Kidney tubule cell (primary cell): Measurements from ENCODE around the gene COQ10B.
A peak's percentile ranks its signal among the peaks of the same experiment; 100 is the strongest.
"Not testable (repeated sequence)": the region's sequence is repeated elsewhere in the genome, so short reads cannot be mapped to it uniquely, and the experiment has no call there.

Experiments used
- DNase-seq: peaks from one replicate; pipeline ENCODE4 v3.0.0-alpha.2; 2018; ENCODE audit warnings: low spot score

COQ10B gene

DNA sequence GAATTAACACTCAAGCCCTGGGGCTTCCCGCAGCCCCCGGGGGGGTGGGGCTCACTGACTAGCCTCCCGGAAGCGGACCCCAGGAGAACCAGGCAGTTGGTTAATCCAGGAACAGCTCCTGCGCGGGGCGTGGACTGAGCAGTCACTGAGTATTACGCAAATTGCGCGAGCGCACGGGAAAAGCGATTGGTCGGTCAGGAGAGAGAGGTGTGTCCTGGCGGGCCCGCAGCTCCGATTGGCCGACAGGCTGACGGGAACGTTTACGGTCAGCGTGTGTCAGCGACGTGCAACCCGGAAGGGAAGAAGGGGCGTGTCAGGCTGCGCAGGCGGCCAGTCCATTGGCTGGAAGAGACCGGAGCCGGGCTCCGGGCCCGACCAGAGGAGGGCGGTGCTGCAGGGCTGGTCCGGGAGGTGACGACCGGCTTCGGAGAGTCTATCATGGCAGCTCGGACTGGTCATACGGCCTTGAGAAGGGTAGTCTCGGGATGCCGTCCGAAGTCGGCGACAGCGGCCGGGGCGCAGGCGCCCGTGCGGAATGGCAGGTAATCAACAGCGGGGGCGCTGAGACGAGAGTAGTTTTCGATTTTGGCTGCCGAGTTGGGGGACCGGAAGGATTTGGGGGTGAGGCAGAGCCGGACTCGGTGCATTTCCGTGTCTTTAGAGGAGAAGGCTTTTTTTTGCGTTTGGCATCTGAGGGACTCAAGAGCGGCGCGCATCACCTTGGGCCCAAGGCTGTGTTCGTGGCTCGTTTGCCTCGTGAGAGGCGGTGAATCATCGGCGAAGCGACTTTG, at the start of gene COQ10B:
TSS of gene COQ10B (plus strand) at position 430 of the 791 bp plus-strand sequence. CDS start at position 439, 9 bp downstream.
- peak; percentile 100 for DNase-seq

DNA sequence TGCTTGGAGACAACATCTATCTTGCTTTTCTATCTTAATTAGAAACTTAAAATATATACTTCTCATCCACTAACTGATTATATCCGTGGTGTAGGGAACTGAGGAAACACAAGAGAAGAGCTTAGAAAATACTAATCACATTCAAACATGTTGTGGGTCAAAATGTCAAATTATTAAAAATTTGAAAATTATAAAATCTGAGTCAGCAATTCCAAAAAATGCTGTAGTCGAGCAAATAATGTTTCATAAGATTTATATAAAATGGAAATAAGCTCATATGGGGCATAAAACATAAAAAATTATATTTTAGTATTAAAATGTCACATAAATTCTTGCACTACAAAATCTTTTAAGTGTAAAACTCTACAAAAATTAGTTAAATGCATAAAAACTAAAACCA, 47.8 kb upstream of the COQ10B start:
- DNase-seq = no peak

DNA sequence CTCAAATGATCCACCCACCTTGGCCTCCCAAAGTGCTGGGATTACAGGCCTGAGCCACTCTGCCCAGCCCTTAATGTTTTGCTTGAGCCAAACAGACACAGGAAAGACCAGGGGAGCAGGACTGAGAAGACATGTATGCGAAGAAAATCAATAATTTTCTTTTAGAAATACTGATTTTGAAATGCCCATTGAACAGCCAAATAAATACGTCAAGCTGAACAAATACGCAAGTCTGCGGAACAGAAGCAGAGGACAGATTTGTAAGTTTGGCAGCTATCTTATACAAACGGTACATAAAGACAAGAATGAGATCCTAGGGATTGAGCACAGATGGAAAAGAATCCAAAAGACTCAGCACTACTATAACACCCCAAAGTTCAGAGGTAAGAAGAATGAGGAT, 39.3 kb upstream of the COQ10B start:
- no peak for DNase-seq

DNA sequence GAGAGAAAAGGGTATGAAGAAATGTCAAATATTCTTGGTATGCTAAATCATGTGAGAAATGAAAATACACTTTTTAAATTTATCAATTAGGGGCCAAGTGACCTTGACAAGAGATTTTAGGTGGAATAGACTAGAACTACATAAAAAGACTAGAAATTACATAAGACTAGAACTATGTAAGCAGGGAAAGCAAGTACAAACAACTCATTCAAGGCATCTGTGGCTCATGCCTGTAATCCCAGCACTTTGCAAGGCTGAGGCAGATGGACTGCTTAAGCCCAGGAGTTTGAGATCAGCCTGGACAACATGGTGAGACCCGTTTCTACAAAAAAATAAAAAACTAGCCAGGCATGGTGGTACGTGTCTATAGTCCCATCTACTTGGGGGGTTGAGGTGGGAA, 38.8 kb upstream of the COQ10B start:
- no peak for DNase-seq

DNA sequence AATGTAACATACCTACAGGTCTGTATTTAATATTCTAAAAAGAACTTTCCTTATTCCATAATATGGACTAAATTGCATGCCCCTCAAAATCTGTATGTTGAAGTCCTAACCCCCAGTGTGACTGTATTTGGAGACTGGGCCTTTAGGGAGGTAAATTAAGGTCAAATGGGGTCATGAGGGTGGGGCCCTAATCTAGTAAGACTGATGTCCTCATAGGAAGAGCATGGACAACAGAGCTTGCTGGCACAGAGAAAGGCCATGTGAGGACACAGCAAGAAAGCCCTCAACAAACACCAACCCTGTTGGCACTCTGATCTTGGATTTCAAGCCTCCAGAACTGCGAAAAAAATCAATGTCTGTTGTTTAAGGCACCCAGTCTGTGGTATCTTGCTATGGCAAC, 37.1 kb upstream of the COQ10B start:
- no peak for DNase-seq

DNA sequence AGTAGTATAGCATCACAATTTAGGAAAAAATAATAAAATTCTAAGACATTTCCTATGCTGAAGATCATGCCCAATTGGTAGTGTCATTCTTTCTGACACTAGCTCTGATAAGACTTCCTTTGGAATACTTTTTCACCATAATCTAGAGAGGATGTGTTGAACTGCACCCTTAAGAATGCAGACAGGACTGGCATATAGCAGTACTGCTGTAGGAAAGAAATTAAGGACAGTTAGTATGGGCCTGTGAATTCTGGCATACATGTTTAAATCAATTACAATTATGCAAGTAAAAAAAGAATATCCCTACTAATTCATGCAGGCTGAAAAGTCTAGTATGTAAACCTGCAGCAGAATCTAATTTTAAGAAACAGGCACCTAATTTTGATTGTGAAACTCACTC, 33.9 kb upstream of the COQ10B start:
- no peak for DNase-seq

DNA sequence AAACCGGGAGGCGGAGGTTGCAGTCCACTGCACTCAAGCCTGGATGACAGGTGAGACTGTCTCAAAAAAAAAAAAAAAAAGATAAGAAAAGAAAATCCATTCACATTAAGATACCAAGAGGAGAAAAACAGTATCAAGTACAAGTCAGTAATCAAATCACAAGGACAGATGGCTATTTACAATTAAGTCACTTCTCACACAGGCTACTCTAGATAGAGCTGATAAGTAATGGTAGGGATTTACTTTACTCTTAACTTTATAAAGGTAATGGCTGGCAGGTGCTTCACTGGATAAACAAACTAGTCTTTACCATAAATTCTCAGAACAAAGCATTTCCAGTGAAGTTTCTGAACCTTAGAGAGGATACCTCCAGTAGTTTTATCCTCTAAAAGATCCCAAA, 30.0 kb upstream of the COQ10B start:
- no peak for DNase-seq

DNA sequence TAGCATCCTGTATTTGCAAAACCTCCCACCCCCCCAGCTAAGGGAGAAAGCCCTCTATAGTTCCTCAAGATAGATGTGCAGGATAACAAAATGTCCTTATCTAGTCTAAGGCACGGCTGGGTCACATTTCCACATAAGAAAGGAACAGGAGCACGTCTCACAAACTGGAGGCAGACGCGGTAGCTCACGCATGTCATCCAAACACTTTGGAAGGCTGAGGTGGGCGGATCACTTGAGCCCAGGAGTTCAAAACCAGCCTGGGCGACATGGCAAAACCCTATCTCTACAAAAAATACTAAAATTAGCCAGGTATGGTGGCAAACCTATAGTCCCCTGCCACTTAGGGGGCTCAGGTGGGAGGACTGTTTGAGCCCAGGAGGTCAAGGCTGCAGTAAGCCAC, 27.8 kb upstream of the COQ10B start:
- DNase-seq = no peak

DNA sequence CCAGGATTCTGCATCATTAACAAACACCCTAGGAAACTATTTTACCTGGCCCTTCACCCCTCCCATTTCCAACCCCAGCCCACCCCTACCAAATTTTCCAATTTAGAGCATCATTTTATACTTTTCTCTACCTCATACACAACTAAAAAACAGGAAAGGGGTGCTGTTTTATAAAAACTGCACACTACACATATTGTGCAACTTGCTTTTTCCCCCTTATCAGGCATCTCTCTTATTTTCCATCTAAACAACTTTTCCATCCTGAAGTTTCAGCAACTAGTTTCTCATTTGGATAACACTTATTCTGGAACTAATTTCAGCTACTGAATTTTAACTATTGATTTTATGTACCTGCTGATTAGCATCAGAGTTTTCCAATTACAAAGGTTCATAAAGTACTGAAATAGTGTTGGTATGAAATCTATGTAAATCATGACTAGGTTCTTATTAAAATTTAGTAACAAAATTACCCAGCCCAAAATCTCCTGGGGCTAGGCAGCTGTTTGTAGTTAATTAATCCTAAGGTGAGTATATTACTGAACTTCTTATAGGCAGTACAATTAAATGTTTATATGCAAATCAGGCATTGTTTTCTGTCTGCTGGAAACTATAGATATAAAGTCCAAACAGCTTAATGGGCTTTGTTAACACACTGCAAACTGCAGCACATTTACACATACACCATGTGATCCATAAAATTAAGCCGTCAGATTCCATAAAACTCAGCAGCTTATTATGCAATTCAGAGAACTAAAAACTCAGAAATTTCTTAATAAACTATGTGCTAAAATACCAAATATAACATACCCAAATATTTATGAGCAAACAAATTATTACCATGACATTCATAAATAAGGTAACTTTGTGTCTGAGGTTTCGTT, 26.4 kb upstream of the COQ10B start:
- no peak for DNase-seq

DNA sequence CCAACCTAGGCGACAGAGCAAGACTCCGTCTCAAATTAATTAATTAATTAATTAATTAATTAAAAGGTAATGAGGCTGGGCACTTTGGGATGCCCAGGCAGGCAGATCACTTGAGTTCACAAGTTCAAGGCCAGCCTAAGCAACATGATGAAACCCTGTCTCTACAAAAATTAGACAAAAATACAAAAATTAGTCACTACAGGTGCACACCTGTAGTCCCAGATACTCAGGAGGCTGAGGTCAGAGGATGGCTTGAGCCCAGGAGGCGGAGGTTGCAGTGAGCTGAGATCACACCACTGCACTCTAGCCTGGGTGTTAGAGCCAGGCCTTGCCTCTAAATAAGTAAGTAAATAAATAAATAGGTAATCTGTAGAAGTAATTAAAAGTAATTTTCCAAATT, 25.4 kb upstream of the COQ10B start:
- DNase-seq = no peak

DNA sequence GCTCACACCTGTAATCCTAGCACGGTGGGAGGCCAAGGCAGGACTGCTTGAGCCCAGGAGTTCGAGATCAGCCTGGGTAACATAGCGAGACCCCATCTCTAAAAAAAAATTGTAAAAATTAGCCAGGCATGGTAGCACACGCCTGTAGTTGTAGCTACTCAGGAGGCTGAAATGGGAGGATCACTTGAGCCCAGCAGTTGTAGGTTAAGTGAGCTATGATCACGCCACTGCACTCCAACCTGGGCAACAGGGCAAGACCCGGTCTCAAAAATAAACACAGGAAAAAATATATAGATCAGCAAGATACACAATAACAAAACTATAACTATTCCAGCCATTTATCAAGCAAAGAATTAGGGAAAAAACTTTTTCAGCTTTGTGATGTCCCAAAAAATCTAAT, 21.5 kb upstream of the COQ10B start:
- DNase-seq = no peak

DNA sequence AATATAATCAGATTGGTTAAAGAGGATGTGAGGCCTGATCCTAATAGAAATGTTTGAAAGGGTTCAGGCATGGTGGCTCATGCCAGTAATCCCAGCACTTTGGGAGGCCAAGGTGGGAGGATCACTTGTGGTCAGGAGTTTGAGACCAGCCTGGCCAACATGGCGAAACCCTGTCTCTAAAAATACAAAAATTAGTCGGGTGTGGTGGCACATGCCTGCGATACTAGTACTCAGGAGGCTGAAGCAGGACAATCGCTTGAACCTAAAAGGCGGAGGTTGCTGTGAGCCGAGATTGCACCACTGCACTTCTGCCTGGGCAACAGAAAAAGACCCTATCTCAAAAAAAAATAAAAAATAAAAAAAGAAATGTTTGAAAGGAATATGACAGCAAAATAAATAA, 20.8 kb upstream of the COQ10B start:
- not testable (repeated sequence) for DNase-seq

DNA sequence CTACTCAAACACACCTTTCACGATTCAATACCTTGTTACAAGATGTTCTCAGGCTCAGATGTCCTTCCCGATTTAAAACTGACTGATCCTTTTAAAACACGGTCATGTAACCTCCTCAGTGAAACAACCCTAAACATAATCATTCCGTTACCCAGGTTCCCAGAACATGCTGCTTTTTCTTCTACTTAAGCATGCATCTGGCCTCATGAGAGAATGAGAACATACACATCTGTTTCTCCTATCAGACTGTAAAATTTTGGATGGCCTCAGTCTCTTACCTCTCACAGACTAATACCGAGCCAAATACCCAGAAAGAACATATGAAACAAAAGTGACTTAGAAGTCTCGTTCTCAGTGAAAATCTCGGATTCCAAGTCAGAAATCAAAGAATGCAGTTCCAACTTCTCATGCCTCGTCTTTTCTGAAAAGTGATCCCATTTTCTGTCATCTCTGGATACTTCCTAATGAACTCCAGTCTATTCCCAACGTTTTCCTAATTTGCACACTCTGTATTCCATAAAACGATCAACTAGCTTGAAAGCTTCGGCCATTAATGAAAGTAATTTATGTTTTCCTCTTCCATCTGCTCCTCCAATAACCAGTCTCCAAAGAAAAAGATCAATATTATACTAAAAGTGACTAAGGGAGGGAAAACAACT, 19.4 kb upstream of the COQ10B start:
- peak; percentile 12 for DNase-seq

DNA sequence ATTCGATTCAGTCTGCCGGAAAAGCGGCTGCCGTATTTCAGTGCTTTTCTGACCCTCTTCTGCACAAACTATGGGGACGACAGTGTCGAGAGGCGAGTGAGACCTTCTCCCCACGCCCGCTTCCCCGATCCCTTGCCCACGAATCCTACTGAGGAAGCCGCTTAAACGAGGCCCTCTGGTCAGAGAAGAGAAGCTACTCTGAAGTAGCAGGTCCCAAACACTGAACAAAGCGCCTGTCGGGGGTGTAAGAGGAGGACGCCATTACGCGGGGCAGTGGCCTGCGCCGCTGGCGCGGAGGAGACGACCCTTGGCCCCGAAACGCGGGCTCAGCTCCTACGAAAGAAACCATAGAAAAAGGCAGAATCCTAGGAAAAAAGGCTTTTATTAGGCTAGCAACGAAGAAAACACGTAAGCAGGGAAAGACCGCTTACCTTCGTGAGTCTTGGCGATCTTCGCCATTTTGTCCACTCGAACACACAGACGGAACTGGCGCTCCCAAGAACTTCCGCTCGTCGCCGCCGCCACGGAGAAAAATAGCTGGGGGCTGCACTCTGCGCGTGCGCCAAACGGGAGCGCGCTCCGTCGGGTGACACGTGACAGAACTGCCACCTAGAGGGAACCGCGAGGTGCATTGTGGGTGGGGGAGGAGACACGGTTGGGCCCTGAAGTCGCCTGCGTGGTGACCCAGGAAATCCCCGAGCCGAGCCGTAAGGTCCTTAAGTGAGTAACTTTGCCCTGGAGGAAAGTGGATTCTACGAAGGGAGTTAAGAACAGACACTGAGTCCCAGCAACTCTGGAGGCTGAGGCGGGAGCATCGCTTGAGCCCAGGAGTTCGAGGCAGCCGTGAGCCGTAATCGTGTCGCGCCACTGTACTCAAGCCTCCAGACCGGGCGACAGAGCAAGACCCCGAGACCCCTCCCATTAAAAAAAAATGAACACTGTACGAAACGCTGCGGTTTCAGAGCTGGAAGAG, 18.5 kb upstream of the COQ10B start, which contains the start of gene SF3B1:
TSS of gene SF3B1 (minus strand) at position 488 of the 973 bp plus-strand sequence. CDS start at position 459, 29 bp downstream.
- DNase-seq = peak; percentile 99

DNA sequence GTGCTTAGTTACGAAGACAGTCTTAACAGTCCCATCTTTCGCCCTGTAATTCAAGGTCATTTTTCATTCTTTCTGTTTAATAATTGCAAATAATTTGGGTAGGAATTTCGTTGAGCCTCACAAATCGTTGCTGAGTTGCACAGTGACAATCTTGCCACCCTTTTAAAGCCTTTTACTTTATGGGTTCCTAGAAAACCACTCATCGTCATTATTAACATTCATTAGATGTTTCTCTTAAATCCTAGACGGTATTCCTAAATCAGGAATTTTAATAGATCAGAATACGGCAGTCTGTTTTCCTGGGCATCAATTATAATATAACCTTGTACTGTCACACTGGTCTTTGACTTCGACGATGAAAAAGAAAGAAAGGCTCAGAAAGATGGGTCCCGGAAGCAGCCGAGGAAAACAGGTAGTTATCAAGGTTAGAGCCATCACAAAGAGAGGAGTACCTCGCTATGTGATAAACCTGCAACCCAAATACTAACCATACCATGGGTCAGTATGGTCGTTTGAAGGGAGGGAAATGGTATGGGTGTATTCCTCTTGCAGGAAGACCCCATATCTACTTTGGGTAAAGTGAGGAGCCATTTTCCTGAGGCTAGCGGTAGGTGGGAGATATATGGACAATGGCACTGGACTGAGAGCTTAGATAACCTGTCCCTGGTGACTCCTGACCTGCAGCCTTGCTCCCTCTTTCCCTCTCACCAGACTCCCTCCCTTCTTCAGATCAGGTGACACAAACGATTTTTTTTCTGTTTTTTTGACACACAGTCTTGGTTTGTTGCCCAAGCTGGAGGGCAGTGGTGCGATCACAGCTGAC, 17.5 kb upstream of the COQ10B start:
- DNase-seq = peak; percentile 17

DNA sequence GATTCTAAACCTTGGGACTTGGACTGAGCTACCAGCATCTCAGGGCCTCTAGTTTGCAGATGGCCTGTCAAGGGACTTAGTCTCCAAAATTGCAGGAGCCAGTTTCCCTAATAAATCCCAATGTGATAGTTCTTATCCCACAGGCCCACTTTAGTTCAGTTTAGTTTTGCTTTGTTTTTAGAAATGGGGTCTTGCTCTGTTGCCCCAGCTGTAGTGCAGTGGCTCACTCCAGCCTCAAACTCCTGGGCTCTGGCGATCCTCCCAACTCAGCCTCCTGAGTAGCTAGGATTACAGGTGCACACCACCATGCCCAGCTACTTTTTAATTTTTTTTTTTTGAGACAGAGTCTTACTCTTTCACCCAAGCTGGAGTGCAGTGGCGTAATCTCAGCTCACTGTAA, 16.0 kb upstream of the COQ10B start:
- DNase-seq = no peak

DNA sequence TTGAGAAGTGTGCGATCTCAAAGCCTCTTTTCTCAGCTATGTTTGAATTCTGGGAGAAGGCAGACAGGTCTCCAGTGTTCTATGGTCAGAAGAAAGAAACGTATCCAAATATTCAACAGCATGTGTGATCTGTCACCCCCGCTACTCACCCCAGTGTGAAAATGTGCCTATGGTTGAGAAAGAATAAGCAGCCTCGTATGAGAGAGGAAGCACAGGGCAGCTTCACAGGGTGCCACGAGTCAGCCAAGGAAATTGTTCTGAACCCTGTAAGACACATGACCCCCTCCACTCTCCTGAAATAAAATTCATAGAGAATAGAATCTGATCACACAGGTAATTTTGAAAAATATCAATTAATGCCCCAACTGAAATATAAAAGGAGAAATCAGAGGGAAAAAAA, 10.5 kb upstream of the COQ10B start:
- DNase-seq = no peak

DNA sequence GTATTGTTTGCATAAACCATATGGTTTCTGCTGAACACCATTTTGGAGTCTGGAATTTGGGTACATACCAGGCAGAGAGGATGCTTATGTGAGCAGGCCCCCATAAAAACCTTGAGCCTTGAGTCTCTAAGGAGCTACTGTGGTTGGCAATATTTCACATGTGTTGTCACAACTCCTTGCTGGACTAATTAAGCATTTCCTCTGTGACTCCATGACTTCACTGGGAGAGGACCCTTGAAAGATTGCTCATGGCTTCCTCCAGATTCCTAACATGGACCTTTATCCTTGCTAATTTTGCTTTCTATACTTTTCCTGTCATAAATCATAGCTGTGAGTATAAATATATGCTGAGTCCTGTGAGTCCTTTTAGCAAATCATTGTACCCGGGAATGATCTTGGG, 7.6 kb upstream of the COQ10B start:
- no peak for DNase-seq

DNA sequence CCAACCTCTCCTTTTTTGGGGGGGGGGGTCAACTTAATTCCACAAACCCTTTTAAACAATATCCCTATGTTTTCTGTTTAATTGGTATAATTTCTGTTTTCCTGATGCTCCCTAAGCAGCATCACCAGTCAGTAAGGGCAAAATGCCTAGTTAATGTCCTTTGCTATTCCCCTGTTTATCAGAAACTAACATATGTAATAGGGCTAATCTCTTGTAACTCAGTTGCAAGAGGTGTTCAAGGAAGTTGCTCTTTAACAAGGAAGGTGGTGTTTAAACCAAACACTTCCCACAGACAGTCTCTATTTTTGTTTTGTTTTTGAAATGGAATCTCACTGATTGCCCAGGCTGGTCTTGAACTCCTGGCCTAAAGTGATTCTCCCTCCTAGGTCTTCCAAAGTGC, 6.5 kb upstream of the COQ10B start:
- DNase-seq = no peak

DNA sequence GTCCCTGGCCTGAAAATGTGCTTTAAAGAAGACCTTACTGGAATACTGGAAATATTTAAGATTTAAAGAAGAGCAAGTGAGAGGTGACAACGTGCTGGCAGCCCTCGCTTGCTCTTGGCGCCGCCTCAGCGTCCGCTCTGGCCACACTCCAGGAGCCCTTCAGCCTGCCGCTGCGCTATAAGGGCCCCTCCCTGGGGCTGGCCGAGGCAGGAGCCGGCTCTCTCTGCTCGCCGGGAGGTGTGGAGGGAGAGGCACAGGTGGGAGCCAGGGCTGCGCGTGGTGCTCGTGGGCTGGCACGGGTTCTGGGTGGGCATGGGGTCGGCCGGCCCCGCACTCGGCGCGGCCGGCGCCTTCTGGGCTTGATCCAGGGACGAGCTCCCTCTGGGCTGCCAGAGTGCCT, 2.9 kb upstream of the COQ10B start:
- no peak for DNase-seq
